ENCODE results near the gene PRR29.

The PRR29 gene

GRCh38 chr17:64048805-64049204 lies 50.7 kb downstream of the PRR29 start:
- DNase-seq: no peak

- DNase-seq: no peak
Observed at GRCh38 chr17:64051153-64051552, 53.0 kb downstream of the PRR29 start.

- DNase-seq: no peak
Observed at GRCh38 chr17:64053101-64053500, 55.0 kb downstream of the PRR29 start.

Data from suppressor macrophage (primary cell).